Adrenal gland (tissue), 12 donors: ENCODE measurements around the gene PI4KA. TPM values are rescaled to one million over a fixed set of nuclear protein-coding genes. Genes with fewer than 3 reads are reported as not detected.

Source experiments
- DNase-seq, 7 donors: peaks; one replicate each; pipeline ENCODE4 v3.0.0-alpha.2; 2019 to 2020
- H3K27ac ChIP-seq, 5 donors: fragments of 200-600 bp; sonication (generic) in 4 of 5; 1 replicate in 3 of 5; 2 replicates in 2 of 5; pipeline versions ENCODE4 v1.5.1 to v1.8.0; 2016 to 2020; ENCODE audit warnings: mild to moderate bottlenecking in 1 of 5
- H3K27me3 ChIP-seq: fragments of 200-600 bp; 2 replicates; pipeline ENCODE4 v1.8.0; 2021
- H3K36me3 ChIP-seq, 2 donors: fragments of 200-600 bp; replicated peaks in 1 of 2; 1 replicate in 1 of 2; 2 replicates in 1 of 2; pipeline versions ENCODE4 v1.5.1 to v1.8.0; 2018 to 2022
- H3K4me1 ChIP-seq, 2 donors: fragments of 200-600 bp; replicated peaks in 1 of 2; 1 replicate in 1 of 2; 2 replicates in 1 of 2; pipeline versions ENCODE4 v1.5.1 to v1.8.0; 2018 to 2021
- H3K4me3 ChIP-seq, 4 donors: fragments of 200-600 bp; sonication (generic) in 3 of 4; one replicate each; pipeline ENCODE4 v1.5.1; 2016 to 2018
- H3K9me3 ChIP-seq, 3 donors: fragments of 200-600 bp; sonication (generic) in 1 of 3; replicated peaks in 1 of 3; 1 replicate in 2 of 3; 2 replicates in 1 of 3; pipeline versions ENCODE4 v1.5.1 to v1.8.0; 2016 to 2021
- CTCF ChIP-seq, 6 experiments: fragments of 450-650 bp in 4 of 6; fragments of 200-600 bp in 2 of 6; sonication (generic) in 1 of 6; IDR thresholded peaks; 1 replicate in 5 of 6; 2 replicates in 1 of 6; pipeline versions ENCODE4 v1.5.1 to v1.8.0; 2016 to 2021; ENCODE audit warnings: antibody characterized with exemption in 6 of 6, mild to moderate bottlenecking in 2 of 6, moderate library complexity in 1 of 6
- POLR2A ChIP-seq, 2 donors: fragments of 450-650 bp; IDR thresholded peaks; one replicate each; pipeline ENCODE4 v1.6.1; 2017; ENCODE audit warnings: antibody characterized with exemption in 2 of 2, mild to moderate bottlenecking in 2 of 2, moderate library complexity in 1 of 2
- WGBS, 4 donors: extraction: QIAGEN DNeasy Blood & Tissue Kit in 2 of 4; methylation state at CpG; one replicate each; pipeline versions ENCODE4 v1.1.5 to v1.1.7; 2013 to 2017; 5-methylcytosine and 5-hydroxymethylcytosine counted together
- intact Hi-C, 2 donors: fragments of 100-400 bp; cut with DNase I; formaldehyde crosslinking; loops; one replicate each; pipeline versions ENCODE4 v1.14.1 to v1.15.0; 2022 to 2023
- polyA plus RNA-seq, 3 donors: library from polyadenylated mRNA; stranded (reverse); fragments of 200-250 nt in 2 of 3; fragments of 350-450 nt in 1 of 3; fragmentation: Illumina TruSeq in 1 of 3; extraction: RNeasy Lipid Tissue Mini Kit (QIAGEN cat#74804) in 1 of 3; gene quantifications; one replicate each; pipeline ENCODE4 v1.2.3, GENCODE V29; 2013 to 2014
- total RNA-seq, 9 donors: library from RNA; depleted of rRNA in 4 of 9; stranded (reverse); fragments of >200 nt in 4 of 9; fragments of 120-200 nt in 1 of 9; fragmentation: NEBNext Ultra II Directional in 1 of 9; extraction: Animal tissue kit (Norgen Biotek cat#: 25700) in 1 of 9; gene quantifications; one replicate each; pipeline versions ENCODE4 v1.1.0 to v1.2.4, GENCODE V29; 2013 to 2023
- donor health status: healthy with polysubstance abuse.
- donor health status: Bipolar disorder and iron deficiency.
- donor health status: DM: yes; HTN: yes; CAD: no.
- donor health status: DM: no; HTN: no; CAD: no.
- donor health status: DM: no; HTN: no; CAD: no.
- donor health status: DM: yes; HTN: yes; CAD: no.

PI4KA gene
- total and polyA plus RNA-seq, 12 donors, result 36.4 to 134 (median 85.6) TPM

DNA sequence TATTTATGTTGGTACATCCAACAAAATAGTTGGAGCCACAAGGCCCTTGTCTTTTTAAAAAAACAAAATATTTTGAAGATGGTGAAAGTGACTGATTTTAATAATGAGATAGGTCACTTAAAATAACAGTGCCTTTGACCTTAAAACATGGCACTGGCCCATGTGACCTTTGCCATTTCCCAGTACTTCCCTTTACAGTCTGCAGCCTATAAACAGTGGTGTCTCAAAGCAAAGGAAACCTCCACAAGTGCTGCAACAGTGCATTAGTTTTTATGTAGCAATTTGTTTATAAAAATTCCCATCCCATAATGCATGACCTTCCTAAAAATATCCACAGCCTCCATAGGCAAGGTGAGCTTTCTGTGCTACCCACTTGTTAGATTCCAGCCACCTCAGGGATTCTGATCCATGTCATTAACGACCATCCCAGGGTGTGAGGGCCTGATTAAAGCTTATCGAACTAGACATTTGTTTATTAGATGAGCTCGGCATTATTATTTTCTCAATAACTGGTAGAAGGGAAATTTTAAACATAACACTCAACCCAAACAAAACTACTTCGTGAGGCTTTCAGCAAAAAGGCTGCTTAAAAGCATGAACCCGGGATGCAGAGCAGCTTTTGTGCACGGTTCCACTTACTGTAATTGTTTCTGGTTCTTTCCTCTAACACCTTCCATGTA lies 30.6 kb upstream of the PI4KA start:
- Histone ChIP-seq H3K27ac (no peak overlapping the region), H3K9me3 (no peaks in the 10 kb centered on the region), H3K4me1 (peaks cover 0 to 7% of the 10 kb centered on the region in 2 donors), H3K36me3 (peaks cover 0 to 37% of the 10 kb centered on the region in 2 donors), H3K27me3 (no peaks in the 10 kb centered on the region), H3K4me3 (no peak overlapping the region)
- WGBS, 4 donors, result 82 to 92% (median 90%) methylated on average over 6 of the region's 6 CpGs
- intact Hi-C loops, result loop anchor here in 1 of 2 donors (10.0 kb wide), 1 partner anchor 216 kb away; no protein-coding TSS in a partner anchor
- no peak for DNase-seq
- TF ChIP-seq POLR2A (IDR thresholded peaks at IDR 0.05) (no peak), CTCF (IDR thresholded peaks at IDR 0.05) (no peak)

DNA sequence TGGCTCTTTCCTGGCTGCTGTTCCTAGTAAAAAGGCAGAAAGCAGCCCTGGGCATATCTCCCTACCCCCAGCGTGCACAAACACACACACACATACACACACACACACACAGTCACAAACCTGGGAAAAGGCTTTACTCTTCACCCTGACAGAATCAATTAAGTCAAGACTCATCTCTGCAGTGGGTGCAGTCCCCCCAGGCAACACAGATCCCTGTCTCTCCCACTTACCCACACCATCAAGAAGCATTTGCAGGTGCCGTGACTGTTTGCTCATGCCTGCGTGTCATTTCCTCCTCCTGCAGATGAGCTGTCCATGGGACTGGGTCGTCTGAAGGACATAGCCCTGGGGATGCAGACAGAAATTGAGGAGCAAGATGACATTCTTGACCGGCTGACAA lies 28.8 kb upstream of the PI4KA start:
- Histone ChIP-seq H3K36me3 (peaks cover 0 to 50% of the 10 kb centered on the region in 2 donors), H3K27me3 (no peaks in the 10 kb centered on the region), H3K9me3 (no peaks in the 10 kb centered on the region), H3K27ac (no peak overlapping the region), H3K4me1 (peaks cover 0 to 7% of the 10 kb centered on the region in 2 donors), H3K4me3 (no peak overlapping the region)
- 75 to 86% (median 77%) methylated on average over 5 of the region's 5 CpGs for WGBS, 4 donors
- no peak for DNase-seq
- TF ChIP-seq POLR2A (IDR thresholded peaks at IDR 0.05), result no peak
- TF ChIP-seq CTCF (IDR thresholded peaks at IDR 0.05), result no peak
- intact Hi-C loops, result loop anchor here in 1 of 2 donors (10.0 kb wide), 1 partner anchor 217 kb away; no protein-coding TSS in a partner anchor

- intact Hi-C loops, result loop anchor here in 1 of 2 donors (10.0 kb wide), 1 partner anchor 219 kb away; no protein-coding TSS in a partner anchor
Measured at GRCh38 chr22:20885557-20886323, 27.1 kb upstream of the PI4KA start.

More at GRCh38 chr22:20885557-20886323, 27.1 kb upstream of the PI4KA start:
- H3K27me3 ChIP-seq, result no peaks in the 10 kb centered on the region
- TF ChIP-seq CTCF (IDR thresholded peaks at IDR 0.05) (peak; percentile 74 to 98 (median 92)), POLR2A (IDR thresholded peaks at IDR 0.05) (peak; percentile 6 to 37)
- peak overlapping the region in 4 of 5 donors; percentile 55 to 74 (median 66) for H3K27ac ChIP-seq
- peaks cover 0 to 64% of the 10 kb centered on the region in 2 donors for H3K36me3 ChIP-seq
- peaks cover 0 to 7% of the 10 kb centered on the region in 2 donors for H3K4me1 ChIP-seq
- peak; percentile 85 to 95 (median 91) for DNase-seq
- no peak overlapping the region for H3K4me3 ChIP-seq
- 24 to 29% (median 27%) methylated on average over 9 to 10 of the region's 10 CpGs for WGBS, 4 donors
- no peaks in the 10 kb centered on the region for H3K9me3 ChIP-seq
